ENCODE data around the gene SHLD1.
"Not testable (repeated sequence)": the region's sequence is repeated elsewhere in the genome, so short reads cannot be mapped to it uniquely, and the experiment has no call there.

Gene SHLD1

DNA sequence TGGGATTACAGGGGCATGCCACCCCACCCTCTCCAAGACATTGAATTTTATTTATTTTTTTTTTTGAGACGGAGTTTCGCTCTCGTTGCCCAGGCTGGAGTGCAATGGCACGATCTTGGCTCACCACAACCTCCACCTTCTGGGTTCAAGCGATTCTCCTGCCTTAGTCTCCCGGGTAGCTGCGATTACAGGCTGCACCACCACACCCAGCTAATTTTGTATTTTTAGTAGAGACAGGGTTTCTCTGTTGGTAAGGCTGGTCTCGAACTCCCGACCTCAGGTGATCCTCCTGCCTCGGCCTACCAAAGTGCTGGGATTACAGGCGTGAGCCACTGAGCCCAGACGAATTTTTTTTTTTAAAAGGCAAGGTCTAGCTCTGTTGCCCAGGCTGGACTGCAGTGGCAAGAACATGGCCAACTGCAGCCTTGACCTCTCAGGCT lies 669 bp upstream of the SHLD1 start:
- H3K27me3 ChIP-seq (ENCODE audit: control insufficient read depth in 5 of 5, insufficient read depth in 4 of 5, low read length in 5 of 5); H3K36me3 ChIP-seq (ENCODE audit: control insufficient read depth in 5 of 5, insufficient read depth in 5 of 5, low read length in 5 of 5); H3K27ac ChIP-seq (ENCODE audit: low read depth, low read length); H3K9ac ChIP-seq (ENCODE audit: low read length in 5 of 5); H3K9me3 ChIP-seq (ENCODE audit: control insufficient read depth in 5 of 5, low read length in 5 of 5); H3K4me3 ChIP-seq (ENCODE audit: low read depth in 1 of 5, low read length in 5 of 5): not testable (repeated sequence)
- H3K4me1 ChIP-seq (ENCODE audit: control insufficient read depth in 5 of 5, insufficient read depth in 5 of 5, low read length in 5 of 5): peaks cover 0 to 14% (median 7%) of the 10 kb centered on the region in 5 donors

DNA sequence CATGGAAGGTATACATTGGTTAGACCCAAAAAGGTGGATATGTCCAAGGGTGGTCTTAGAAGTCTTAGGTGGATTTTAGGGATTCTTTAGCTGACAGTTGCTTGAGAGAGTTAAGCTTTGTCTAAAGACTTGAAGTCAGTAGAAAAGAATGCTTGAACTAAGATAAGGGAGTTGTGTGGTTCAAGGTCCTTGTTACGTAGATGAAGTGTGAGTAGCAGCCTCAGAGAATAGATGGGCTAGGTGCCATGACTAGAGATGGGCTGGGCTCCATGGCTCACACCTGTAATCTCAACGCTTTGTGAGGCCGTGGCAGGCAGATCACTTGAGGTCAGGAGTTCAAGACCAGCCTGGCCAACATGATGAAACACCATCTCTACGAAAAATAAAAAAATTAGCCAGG lies 1.7 kb downstream of the SHLD1 start:
- Histone ChIP-seq H3K4me3 (ENCODE audit: low read depth in 1 of 5, low read length in 5 of 5) (no peak overlapping the region), H3K27me3 (ENCODE audit: control insufficient read depth in 5 of 5, insufficient read depth in 4 of 5, low read length in 5 of 5) (no peaks in the 10 kb centered on the region), H3K9me3 (ENCODE audit: control insufficient read depth in 5 of 5, low read length in 5 of 5) (no peaks in the 10 kb centered on the region), H3K36me3 (ENCODE audit: control insufficient read depth in 5 of 5, insufficient read depth in 5 of 5, low read length in 5 of 5) (no peaks in the 10 kb centered on the region), H3K9ac (ENCODE audit: low read length in 5 of 5) (no peak overlapping the region), H3K27ac (ENCODE audit: low read depth, low read length) (no peak overlapping the region), H3K4me1 (ENCODE audit: control insufficient read depth in 5 of 5, insufficient read depth in 5 of 5, low read length in 5 of 5) (peaks cover 0 to 8% (median 7%) of the 10 kb centered on the region in 5 donors)

DNA sequence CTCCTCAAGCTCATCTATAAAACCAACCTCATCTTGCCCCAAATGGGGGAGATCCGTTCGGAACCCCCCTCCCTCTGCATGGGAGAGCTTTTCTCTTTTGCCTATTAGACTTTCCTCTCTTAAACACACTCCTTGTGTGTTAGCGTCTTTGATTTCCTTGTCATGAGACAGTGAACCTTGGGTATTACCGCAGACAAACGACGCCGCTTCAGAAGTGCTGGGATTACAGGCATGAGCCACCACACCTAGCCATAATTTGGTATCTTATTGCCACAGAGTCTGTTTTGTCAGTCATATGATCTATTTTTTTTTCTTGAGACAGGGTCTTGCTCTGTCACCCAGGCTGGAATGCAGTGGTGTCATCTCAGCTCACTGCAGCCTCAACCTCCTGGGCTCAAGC lies 3.6 kb downstream of the SHLD1 start:
- Histone ChIP-seq H3K9me3 (ENCODE audit: control insufficient read depth in 5 of 5, low read length in 5 of 5) (no peaks in the 10 kb centered on the region), H3K27me3 (ENCODE audit: control insufficient read depth in 5 of 5, insufficient read depth in 4 of 5, low read length in 5 of 5) (no peaks in the 10 kb centered on the region), H3K9ac (ENCODE audit: low read length in 5 of 5) (no peak overlapping the region), H3K27ac (ENCODE audit: low read depth, low read length) (no peak overlapping the region), H3K36me3 (ENCODE audit: control insufficient read depth in 5 of 5, insufficient read depth in 5 of 5, low read length in 5 of 5) (no peaks in the 10 kb centered on the region), H3K4me3 (ENCODE audit: low read depth in 1 of 5, low read length in 5 of 5) (no peak overlapping the region), H3K4me1 (ENCODE audit: control insufficient read depth in 5 of 5, insufficient read depth in 5 of 5, low read length in 5 of 5) (peaks cover 0 to 9% (median 8%) of the 10 kb centered on the region in 5 donors)

DNA sequence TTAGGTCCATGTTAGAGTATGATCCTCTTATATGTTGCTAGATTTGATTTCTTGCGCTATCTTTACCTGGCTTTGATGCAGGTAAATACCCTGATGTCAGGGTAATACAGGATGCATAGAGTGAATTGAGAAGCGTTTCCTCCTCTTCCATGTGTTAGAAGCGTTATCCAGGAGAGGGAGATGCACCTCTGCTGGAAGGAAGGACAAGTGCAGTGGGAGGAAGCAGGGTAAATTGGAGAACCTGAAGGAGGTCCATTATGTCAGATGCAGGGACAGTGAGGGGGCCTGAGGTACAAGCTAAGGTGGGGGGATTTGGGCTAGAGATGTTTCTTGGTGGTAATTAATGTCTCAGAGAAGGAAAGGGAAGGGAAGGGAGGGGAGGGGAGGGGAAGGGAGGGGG lies 7.7 kb downstream of the SHLD1 start:
- H3K4me1 ChIP-seq (ENCODE audit: control insufficient read depth in 5 of 5, insufficient read depth in 5 of 5, low read length in 5 of 5): peaks cover 0 to 2% (median 0%) of the 10 kb centered on the region in 5 donors
- H3K9ac ChIP-seq (ENCODE audit: low read length in 5 of 5): no peak overlapping the region
- H3K9me3 ChIP-seq (ENCODE audit: control insufficient read depth in 5 of 5, low read length in 5 of 5): no peaks in the 10 kb centered on the region
- no peak overlapping the region for H3K27ac ChIP-seq (ENCODE audit: low read depth, low read length)
- no peak overlapping the region for H3K4me3 ChIP-seq (ENCODE audit: low read depth in 1 of 5, low read length in 5 of 5)
- no peaks in the 10 kb centered on the region for H3K27me3 ChIP-seq (ENCODE audit: control insufficient read depth in 5 of 5, insufficient read depth in 4 of 5, low read length in 5 of 5)
- H3K36me3 ChIP-seq (ENCODE audit: control insufficient read depth in 5 of 5, insufficient read depth in 5 of 5, low read length in 5 of 5): peaks cover 0 to 4% (median 0%) of the 10 kb centered on the region in 5 donors

DNA sequence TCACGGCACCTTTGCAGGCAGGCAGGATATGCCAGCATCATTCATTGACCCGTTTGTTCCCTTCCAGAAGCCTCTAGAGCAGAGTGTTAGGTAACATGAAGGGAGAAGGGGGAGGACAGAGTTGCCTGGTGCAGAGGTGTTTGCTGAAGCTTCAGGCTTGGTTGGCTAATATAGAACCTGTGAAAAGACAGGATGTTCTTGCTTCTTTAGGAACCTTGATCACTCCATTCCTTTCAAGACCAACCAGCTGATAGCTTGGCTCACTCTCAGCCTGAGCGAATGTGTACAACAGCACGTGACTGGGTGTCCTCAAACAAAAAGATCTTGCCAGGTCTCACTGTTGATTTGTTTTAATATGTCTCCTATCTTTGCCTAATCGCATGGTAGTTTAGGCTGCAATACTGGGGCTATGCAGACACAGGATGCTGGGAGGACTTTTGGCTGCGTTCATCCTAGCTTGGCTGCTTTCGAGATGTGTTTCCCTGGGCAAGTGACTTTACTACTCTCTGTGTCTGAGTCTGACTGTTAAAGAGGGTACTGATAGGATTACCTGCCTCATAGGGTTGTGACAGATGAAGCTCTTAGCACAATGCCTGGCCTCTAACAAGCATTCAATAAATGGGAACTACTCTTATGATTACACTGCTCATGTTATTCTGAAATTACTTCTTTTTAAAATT lies 16.0 kb downstream of the SHLD1 start:
- H3K9me3 ChIP-seq (ENCODE audit: control insufficient read depth in 5 of 5, low read length in 5 of 5): no peaks in the 10 kb centered on the region
- H3K4me1 ChIP-seq (ENCODE audit: control insufficient read depth in 5 of 5, insufficient read depth in 5 of 5, low read length in 5 of 5): no peaks in the 10 kb centered on the region
- no peaks in the 10 kb centered on the region for H3K27me3 ChIP-seq (ENCODE audit: control insufficient read depth in 5 of 5, insufficient read depth in 4 of 5, low read length in 5 of 5)
- no peak overlapping the region for H3K4me3 ChIP-seq (ENCODE audit: low read depth in 1 of 5, low read length in 5 of 5)
- peaks cover 0 to 12% (median 0%) of the 10 kb centered on the region in 5 donors for H3K36me3 ChIP-seq (ENCODE audit: control insufficient read depth in 5 of 5, insufficient read depth in 5 of 5, low read length in 5 of 5)
- H3K27ac ChIP-seq (ENCODE audit: low read depth, low read length): no peak overlapping the region
- H3K9ac ChIP-seq (ENCODE audit: low read length in 5 of 5): no peak overlapping the region

DNA sequence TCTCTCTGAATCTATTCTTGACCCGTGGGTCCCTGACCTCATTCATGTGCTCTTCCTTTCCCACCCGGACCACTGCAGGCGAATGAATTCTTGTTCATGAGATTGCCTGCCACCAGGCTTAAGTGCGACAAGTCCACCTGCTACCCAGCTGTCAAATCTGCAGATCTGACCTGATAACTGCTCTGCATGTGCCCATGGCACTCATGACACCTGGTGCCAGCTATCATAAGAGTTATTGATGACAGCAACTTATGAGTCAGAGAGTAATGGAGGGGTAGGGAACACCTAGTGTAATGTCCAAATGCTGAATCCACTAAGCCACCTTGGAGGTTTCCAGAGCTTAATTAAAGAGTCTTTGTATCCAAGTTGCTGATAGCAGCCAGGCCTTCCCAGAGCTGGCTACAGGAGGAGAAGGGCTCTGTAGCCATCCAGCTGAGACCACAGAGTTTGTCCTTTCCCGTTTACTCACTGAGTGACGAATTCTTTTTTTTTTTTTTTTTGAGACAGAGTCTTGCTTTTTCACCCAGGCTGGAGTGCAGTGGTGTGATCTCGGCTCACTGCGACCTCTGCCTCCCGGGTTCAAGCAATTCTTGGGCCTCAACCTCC lies 17.4 kb downstream of the SHLD1 start:
- Histone ChIP-seq H3K27me3 (ENCODE audit: control insufficient read depth in 5 of 5, insufficient read depth in 4 of 5, low read length in 5 of 5) (no peaks in the 10 kb centered on the region), H3K9me3 (ENCODE audit: control insufficient read depth in 5 of 5, low read length in 5 of 5) (no peaks in the 10 kb centered on the region), H3K36me3 (ENCODE audit: control insufficient read depth in 5 of 5, insufficient read depth in 5 of 5, low read length in 5 of 5) (peaks cover 0 to 12% (median 0%) of the 10 kb centered on the region in 5 donors), H3K4me1 (ENCODE audit: control insufficient read depth in 5 of 5, insufficient read depth in 5 of 5, low read length in 5 of 5) (no peaks in the 10 kb centered on the region), H3K4me3 (ENCODE audit: low read depth in 1 of 5, low read length in 5 of 5) (no peak overlapping the region), H3K27ac (ENCODE audit: low read depth, low read length) (no peak overlapping the region), H3K9ac (ENCODE audit: low read length in 5 of 5) (no peak overlapping the region)

DNA sequence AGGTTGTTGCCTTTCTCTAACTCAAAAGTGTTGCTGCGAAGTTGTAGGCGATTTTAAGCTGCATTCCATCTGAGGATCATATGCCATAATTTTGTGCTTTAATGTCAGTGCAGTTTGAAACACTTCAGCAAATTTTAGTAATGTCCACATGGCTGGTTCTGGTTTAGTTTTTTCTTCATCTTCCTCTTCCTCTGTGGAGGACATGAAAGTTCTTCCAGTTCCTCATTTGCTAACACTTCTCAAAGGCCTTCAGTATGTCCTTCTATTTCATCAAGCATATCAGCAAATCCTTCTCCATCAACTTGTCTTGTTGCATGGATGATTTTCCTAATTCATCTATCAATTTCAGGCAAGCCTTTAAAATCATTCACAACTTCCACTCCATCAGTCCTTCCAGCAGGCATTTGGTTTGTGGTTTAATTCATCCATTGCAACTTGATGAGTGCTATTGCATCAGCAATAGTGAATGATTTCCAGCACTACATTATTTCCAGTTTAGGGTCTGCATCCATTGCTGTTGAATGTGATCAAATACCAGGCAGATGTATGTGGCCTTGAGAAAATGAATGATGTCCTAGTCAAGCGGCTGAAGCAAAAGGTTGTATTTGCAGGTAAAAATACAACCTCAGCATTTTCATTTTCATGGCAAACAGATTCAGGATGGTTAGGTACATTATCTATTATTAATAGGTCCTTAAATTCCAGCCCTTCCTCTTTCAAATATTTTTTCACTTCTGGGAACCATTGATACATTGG lies 20.2 kb downstream of the SHLD1 start:
- peaks cover 0 to 6% (median 0%) of the 10 kb centered on the region in 5 donors for H3K4me1 ChIP-seq (ENCODE audit: control insufficient read depth in 5 of 5, insufficient read depth in 5 of 5, low read length in 5 of 5)
- no peak overlapping the region for H3K4me3 ChIP-seq (ENCODE audit: low read depth in 1 of 5, low read length in 5 of 5)
- H3K9me3 ChIP-seq (ENCODE audit: control insufficient read depth in 5 of 5, low read length in 5 of 5): no peaks in the 10 kb centered on the region
- H3K9ac ChIP-seq (ENCODE audit: low read length in 5 of 5): no peak overlapping the region
- H3K36me3 ChIP-seq (ENCODE audit: control insufficient read depth in 5 of 5, insufficient read depth in 5 of 5, low read length in 5 of 5): peaks cover 0 to 30% (median 8%) of the 10 kb centered on the region in 5 donors
- H3K27me3 ChIP-seq (ENCODE audit: control insufficient read depth in 5 of 5, insufficient read depth in 4 of 5, low read length in 5 of 5): no peaks in the 10 kb centered on the region
- H3K27ac ChIP-seq (ENCODE audit: low read depth, low read length): no peak overlapping the region

DNA sequence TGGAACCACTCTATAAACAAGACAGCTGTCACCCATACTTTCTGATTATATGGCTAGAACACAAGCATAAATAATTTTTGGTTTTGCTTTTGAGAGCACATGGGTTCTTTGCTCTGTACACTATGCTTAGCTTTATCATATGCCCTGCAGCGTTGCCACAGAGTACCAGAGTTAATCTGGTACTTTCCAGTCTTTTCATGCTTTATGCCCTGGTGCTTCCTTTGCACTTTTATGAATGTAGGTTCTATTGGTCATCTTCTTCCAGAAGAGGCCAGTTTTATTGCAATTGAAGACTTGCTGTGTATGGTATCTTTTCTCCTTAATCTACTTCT lies 20.8 kb downstream of the SHLD1 start:
- Histone ChIP-seq H3K9ac (ENCODE audit: low read length in 5 of 5) (no peak overlapping the region), H3K9me3 (ENCODE audit: control insufficient read depth in 5 of 5, low read length in 5 of 5) (no peaks in the 10 kb centered on the region), H3K27me3 (ENCODE audit: control insufficient read depth in 5 of 5, insufficient read depth in 4 of 5, low read length in 5 of 5) (no peaks in the 10 kb centered on the region), H3K4me1 (ENCODE audit: control insufficient read depth in 5 of 5, insufficient read depth in 5 of 5, low read length in 5 of 5) (peaks cover 0 to 8% (median 0%) of the 10 kb centered on the region in 5 donors), H3K36me3 (ENCODE audit: control insufficient read depth in 5 of 5, insufficient read depth in 5 of 5, low read length in 5 of 5) (peaks cover 0 to 33% (median 8%) of the 10 kb centered on the region in 5 donors), H3K27ac (ENCODE audit: low read depth, low read length) (no peak overlapping the region), H3K4me3 (ENCODE audit: low read depth in 1 of 5, low read length in 5 of 5) (no peak overlapping the region)

DNA sequence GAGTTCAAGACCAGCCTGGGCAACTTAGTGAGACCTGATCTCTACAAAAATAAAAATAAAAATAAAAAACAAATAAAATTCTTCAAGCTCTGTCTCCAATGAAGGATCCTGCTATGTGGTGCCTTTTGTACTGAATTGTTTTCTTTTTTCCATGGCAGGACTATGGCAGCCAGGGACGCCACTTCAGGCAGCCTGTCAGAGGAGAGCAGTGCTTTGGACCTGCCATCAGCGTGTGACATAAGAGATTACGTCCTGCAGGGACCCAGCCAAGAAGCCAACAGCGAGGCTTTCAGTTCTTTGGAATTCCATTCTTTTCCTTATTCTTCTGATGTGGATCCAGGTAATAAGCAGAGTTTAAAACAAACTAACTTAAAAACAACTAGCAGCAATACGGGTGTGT lies 22.5 kb downstream of the SHLD1 start:
- no peaks in the 10 kb centered on the region for H3K9me3 ChIP-seq (ENCODE audit: control insufficient read depth in 5 of 5, low read length in 5 of 5)
- H3K27me3 ChIP-seq (ENCODE audit: control insufficient read depth in 5 of 5, insufficient read depth in 4 of 5, low read length in 5 of 5): no peaks in the 10 kb centered on the region
- no peak overlapping the region for H3K9ac ChIP-seq (ENCODE audit: low read length in 5 of 5)
- H3K4me3 ChIP-seq (ENCODE audit: low read depth in 1 of 5, low read length in 5 of 5): no peak overlapping the region
- H3K4me1 ChIP-seq (ENCODE audit: control insufficient read depth in 5 of 5, insufficient read depth in 5 of 5, low read length in 5 of 5): peaks cover 0 to 8% (median 0%) of the 10 kb centered on the region in 5 donors
- peaks cover 0 to 23% (median 11%) of the 10 kb centered on the region in 5 donors for H3K36me3 ChIP-seq (ENCODE audit: control insufficient read depth in 5 of 5, insufficient read depth in 5 of 5, low read length in 5 of 5)
- H3K27ac ChIP-seq (ENCODE audit: low read depth, low read length): no peak overlapping the region

DNA sequence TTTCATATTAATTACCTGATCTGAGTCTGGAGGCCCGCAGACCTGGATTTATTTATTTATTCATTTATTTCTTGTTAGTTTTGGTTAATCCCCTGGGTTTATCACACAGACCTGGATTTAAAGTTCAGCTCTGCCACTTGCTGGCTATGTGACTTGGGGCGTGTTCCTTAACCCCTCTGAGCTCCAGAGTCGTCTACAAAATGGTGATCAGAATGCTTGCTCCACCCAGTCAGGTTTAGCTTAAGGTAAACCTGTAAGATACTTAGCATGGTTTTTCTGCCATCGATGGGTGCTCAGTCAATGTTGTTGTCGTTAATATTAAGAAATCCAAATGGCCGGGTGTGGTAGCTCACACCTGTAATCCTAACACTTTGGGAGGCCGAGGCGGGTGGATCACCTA lies 23.4 kb downstream of the SHLD1 start:
- no peak overlapping the region for H3K27ac ChIP-seq (ENCODE audit: low read depth, low read length)
- H3K4me1 ChIP-seq (ENCODE audit: control insufficient read depth in 5 of 5, insufficient read depth in 5 of 5, low read length in 5 of 5): peaks cover 0 to 8% (median 0%) of the 10 kb centered on the region in 5 donors
- peaks cover 0 to 20% (median 11%) of the 10 kb centered on the region in 5 donors for H3K36me3 ChIP-seq (ENCODE audit: control insufficient read depth in 5 of 5, insufficient read depth in 5 of 5, low read length in 5 of 5)
- H3K27me3 ChIP-seq (ENCODE audit: control insufficient read depth in 5 of 5, insufficient read depth in 4 of 5, low read length in 5 of 5): no peaks in the 10 kb centered on the region
- no peaks in the 10 kb centered on the region for H3K9me3 ChIP-seq (ENCODE audit: control insufficient read depth in 5 of 5, low read length in 5 of 5)
- H3K9ac ChIP-seq (ENCODE audit: low read length in 5 of 5): no peak overlapping the region
- no peak overlapping the region for H3K4me3 ChIP-seq (ENCODE audit: low read depth in 1 of 5, low read length in 5 of 5)

Measured in subcutaneous abdominal adipose tissue (tissue), 5 donors.